K562 (cell line): ENCODE data around the gene TNP1. TPM values are rescaled to one million over a fixed set of nuclear protein-coding genes. Genes with fewer than 3 reads are reported as not detected.

ENCODE experiments used
- GTF2F1 ChIP-seq: IDR thresholded peaks from 2 replicates; pipeline ENCODE4 v1.6.1; 2011; ENCODE audit warnings: low read depth, low read length, improper control_type of control experiment
- HDAC3 ChIP-seq: fragments of 450-650 bp; IDR thresholded peaks from 2 replicates; pipeline ENCODE4 v1.6.1; 2018; ENCODE audit warnings: borderline replicate concordance, mild to moderate bottlenecking, moderate library complexity; ENCODE audit not compliant: partially characterized antibody
- MEF2A ChIP-seq: IDR thresholded peaks from 2 replicates; pipeline ENCODE4 v1.6.1; 2011; ENCODE audit warnings: low read depth, mild to moderate bottlenecking, low read length, moderate library complexity; ENCODE audit not compliant: control insufficient read depth
- NFRKB ChIP-seq: fragments of 450-650 bp; IDR thresholded peaks from 2 replicates; pipeline ENCODE4 v1.6.1; 2016; ENCODE audit warnings: low read depth
- NR2F6 ChIP-seq: fragments of 450-650 bp; formaldehyde crosslinking; IDR thresholded peaks from 2 replicates; pipeline ENCODE4 v1.4.0; 2020; ENCODE audit warnings: mild to moderate bottlenecking
- PTRF ChIP-seq: fragments of 450-650 bp; IDR thresholded peaks from 2 replicates; pipeline ENCODE4 v1.6.1; 2016; ENCODE audit warnings: mild to moderate bottlenecking, missing genetic modification characterization, missing compliant biosample characterization
- RBFOX2 ChIP-seq: fragments of 200-400 bp; formaldehyde crosslinking; IDR thresholded peaks from 2 replicates; pipeline ENCODE4 v1.6.1; 2017; ENCODE audit warnings: low read depth, mild to moderate bottlenecking, low read length, moderate library complexity
- RBM14 ChIP-seq: fragments of 200-400 bp; formaldehyde crosslinking; IDR thresholded peaks from 2 replicates; pipeline ENCODE4 v1.6.1; 2018; ENCODE audit warnings: low read depth, mild to moderate bottlenecking, low read length, moderate library complexity, borderline replicate concordance; ENCODE audit not compliant: insufficient read depth
- SMAD2 ChIP-seq: fragments of 150-350 bp; IDR thresholded peaks from 2 replicates; pipeline ENCODE4 v1.6.1; 2014; ENCODE audit warnings: low read depth, mild to moderate bottlenecking, low read length
- ZC3H11A ChIP-seq: IDR thresholded peaks from 2 replicates; pipeline ENCODE4 v1.6.1; 2012; ENCODE audit warnings: low read depth, low read length, improper control_type of control experiment
- ZC3H8 ChIP-seq: fragments of 450-650 bp; IDR thresholded peaks from 2 replicates; pipeline ENCODE4 v1.6.1; 2017
- ZNF12 ChIP-seq: sonication (generic); formaldehyde crosslinking; IDR thresholded peaks from 2 replicates; pipeline ENCODE4 v1.4.0; 2020; ENCODE audit warnings: mild to moderate bottlenecking, missing genetic modification reagents
- ZNF232 ChIP-seq: sonication (generic); formaldehyde crosslinking; IDR thresholded peaks from 2 replicates; pipeline ENCODE4 v1.8.0; 2022; ENCODE audit warnings: mild to moderate bottlenecking, missing genetic modification reagents
- ZNF57 ChIP-seq: fragments of 450-650 bp; formaldehyde crosslinking; IDR thresholded peaks from 2 replicates; pipeline ENCODE4 v1.4.0; 2020; ENCODE audit warnings: mild to moderate bottlenecking, moderate library complexity
- polyA plus RNA-seq, 8 experiments: library from polyadenylated mRNA; depleted of rRNA in 4 of 8; stranded (reverse) in 5 of 8; unstranded in 3 of 8; fragments of >200 nt; fragmentation: Nextera tagmentation in 2 of 8; fragmentation: Illumina TruSeq in 1 of 8; extraction: Ambion mirVana in 2 of 8; extraction: Trizol in 1 of 8; gene quantifications; 2 replicates each; pipeline versions ENCODE4 v1.2.1 to v1.2.3, GENCODE V29; 2011 to 2014; ENCODE audit warnings: inconsistent platforms in 1 of 8, missing spikeins in 1 of 8
- total RNA-seq, 7 experiments: library from RNA; depleted of rRNA in 6 of 7; stranded (reverse); fragments of >200 nt in 6 of 7; fragmentation: Illumina TruSeq in 2 of 7; extraction: Trizol in 2 of 7; gene quantifications; 2 replicates each; pipeline versions ENCODE4 v1.2.1 to v1.2.3, GENCODE V29; 2011 to 2021; ENCODE audit warnings: low replicate concordance in 1 of 7
- TF ChIP-seq, protein P1 (sequence below): sonication (generic); formaldehyde crosslinking; IDR thresholded peaks from 2 replicates; pipeline ENCODE4 v1.8.0; 2023; ENCODE audit warnings: missing genetic modification reagents, mild to moderate bottlenecking, borderline replicate concordance
- TF ChIP-seq, protein P2 (sequence below): fragments of 250-450 bp; sonication (Bioruptor Pico); IDR thresholded peaks from 2 replicates; pipeline ENCODE4 v1.5.0; 2021
- TF ChIP-seq, protein P3 (sequence below), 2 experiments: fragments of 450-650 bp; IDR thresholded peaks; 2 replicates each; pipeline ENCODE4 v1.6.1; 2016
- TF ChIP-seq, protein P4 (sequence below): fragments of 450-650 bp; IDR thresholded peaks from one replicate; pipeline ENCODE4 v1.6.1; 2018; ENCODE audit warnings: mild to moderate bottlenecking, moderate library complexity; ENCODE audit not compliant: partially characterized antibody

The TNP1 gene
- total and polyA plus RNA-seq, 9 of the 15 experiments (the other 6 are each of a cell fraction or from before 2014, with no cell fraction given): not detected

DNA sequence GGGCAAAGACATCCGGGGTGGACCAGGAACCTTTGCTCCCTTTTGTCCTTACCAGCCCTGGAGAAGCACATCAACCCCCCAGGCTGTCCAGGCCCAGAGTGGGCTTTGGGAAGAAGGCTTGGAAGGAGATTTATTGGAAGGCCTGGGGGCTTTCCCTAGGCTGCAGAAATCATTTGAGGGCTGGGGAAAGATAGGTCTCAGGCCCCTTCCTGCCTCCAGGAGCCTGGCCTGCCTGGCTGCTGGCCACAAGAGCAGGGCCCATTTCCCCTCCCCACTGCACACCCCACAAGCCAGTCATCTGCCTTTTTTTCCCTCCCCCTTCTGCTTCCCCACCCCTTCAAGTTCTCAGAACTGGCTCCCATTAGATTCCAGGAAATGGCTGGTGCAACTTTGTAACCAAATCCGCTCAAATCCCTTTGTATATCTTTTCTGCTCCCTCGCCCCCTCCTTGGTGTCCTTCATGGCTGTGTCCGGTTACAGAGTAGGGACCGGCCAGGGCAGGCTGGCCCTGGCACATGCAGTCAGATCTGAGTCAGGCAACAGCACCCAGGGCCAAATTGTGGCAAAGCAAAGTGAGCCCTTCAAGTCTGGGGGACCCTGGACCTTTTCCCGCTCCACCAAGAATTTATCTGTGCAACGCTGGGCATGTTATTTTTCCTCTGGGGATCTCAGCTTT, 20.8 kb upstream of the TNP1 start (continued):
- TF ChIP-seq, protein P1, sequence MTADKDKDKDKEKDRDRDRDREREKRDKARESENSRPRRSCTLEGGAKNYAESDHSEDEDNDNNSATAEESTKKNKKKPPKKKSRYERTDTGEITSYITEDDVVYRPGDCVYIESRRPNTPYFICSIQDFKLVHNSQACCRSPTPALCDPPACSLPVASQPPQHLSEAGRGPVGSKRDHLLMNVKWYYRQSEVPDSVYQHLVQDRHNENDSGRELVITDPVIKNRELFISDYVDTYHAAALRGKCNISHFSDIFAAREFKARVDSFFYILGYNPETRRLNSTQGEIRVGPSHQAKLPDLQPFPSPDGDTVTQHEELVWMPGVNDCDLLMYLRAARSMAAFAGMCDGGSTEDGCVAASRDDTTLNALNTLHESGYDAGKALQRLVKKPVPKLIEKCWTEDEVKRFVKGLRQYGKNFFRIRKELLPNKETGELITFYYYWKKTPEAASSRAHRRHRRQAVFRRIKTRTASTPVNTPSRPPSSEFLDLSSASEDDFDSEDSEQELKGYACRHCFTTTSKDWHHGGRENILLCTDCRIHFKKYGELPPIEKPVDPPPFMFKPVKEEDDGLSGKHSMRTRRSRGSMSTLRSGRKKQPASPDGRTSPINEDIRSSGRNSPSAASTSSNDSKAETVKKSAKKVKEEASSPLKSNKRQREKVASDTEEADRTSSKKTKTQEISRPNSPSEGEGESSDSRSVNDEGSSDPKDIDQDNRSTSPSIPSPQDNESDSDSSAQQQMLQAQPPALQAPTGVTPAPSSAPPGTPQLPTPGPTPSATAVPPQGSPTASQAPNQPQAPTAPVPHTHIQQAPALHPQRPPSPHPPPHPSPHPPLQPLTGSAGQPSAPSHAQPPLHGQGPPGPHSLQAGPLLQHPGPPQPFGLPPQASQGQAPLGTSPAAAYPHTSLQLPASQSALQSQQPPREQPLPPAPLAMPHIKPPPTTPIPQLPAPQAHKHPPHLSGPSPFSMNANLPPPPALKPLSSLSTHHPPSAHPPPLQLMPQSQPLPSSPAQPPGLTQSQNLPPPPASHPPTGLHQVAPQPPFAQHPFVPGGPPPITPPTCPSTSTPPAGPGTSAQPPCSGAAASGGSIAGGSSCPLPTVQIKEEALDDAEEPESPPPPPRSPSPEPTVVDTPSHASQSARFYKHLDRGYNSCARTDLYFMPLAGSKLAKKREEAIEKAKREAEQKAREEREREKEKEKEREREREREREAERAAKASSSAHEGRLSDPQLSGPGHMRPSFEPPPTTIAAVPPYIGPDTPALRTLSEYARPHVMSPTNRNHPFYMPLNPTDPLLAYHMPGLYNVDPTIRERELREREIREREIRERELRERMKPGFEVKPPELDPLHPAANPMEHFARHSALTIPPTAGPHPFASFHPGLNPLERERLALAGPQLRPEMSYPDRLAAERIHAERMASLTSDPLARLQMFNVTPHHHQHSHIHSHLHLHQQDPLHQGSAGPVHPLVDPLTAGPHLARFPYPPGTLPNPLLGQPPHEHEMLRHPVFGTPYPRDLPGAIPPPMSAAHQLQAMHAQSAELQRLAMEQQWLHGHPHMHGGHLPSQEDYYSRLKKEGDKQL (CRISPR knock-in tag): no peak
- TF ChIP-seq PTRF (tag) (no peak), MEF2A (no peak), ZC3H8 (no peak), SMAD2 (no peak), HDAC3 (peak; percentile 82), ZC3H11A (no peak), NFRKB (0 out of 2 replicates have a peak, but pooled peaks have one; percentile 55), GTF2F1 (no peak), ZNF232 (no peak), RBM14 (no peak), RBFOX2 (peak; percentile 70), NR2F6 (CRISPR knock-in tag) (no peak), ZNF12 (CRISPR knock-in tag) (no peak), ZNF57 (CRISPR knock-in tag) (no peak)
- TF ChIP-seq, protein P2, sequence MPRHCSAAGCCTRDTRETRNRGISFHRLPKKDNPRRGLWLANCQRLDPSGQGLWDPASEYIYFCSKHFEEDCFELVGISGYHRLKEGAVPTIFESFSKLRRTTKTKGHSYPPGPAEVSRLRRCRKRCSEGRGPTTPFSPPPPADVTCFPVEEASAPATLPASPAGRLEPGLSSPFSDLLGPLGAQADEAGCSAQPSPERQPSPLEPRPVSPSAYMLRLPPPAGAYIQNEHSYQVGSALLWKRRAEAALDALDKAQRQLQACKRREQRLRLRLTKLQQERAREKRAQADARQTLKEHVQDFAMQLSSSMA (CRISPR knock-in tag): no peak
- TF ChIP-seq, protein P3, sequence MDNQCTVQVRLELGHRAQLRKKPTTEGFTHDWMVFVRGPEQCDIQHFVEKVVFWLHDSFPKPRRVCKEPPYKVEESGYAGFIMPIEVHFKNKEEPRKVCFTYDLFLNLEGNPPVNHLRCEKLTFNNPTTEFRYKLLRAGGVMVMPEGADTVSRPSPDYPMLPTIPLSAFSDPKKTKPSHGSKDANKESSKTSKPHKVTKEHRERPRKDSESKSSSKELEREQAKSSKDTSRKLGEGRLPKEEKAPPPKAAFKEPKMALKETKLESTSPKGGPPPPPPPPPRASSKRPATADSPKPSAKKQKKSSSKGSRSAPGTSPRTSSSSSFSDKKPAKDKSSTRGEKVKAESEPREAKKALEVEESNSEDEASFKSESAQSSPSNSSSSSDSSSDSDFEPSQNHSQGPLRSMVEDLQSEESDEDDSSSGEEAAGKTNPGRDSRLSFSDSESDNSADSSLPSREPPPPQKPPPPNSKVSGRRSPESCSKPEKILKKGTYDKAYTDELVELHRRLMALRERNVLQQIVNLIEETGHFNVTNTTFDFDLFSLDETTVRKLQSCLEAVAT (IDR thresholded peaks at IDR 0.05): no peak; a peak in 1 of 4 replicates
- TF ChIP-seq, protein P4, sequence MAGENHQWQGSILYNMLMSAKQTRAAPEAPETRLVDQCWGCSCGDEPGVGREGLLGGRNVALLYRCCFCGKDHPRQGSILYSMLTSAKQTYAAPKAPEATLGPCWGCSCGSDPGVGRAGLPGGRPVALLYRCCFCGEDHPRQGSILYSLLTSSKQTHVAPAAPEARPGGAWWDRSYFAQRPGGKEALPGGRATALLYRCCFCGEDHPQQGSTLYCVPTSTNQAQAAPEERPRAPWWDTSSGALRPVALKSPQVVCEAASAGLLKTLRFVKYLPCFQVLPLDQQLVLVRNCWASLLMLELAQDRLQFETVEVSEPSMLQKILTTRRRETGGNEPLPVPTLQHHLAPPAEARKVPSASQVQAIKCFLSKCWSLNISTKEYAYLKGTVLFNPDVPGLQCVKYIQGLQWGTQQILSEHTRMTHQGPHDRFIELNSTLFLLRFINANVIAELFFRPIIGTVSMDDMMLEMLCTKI: no peak
